Kidney epithelial cell (primary cell): ENCODE results near the gene UROC1. TPM values are rescaled to one million over a fixed set of nuclear protein-coding genes. Genes with fewer than 3 reads are reported as not detected.

Experiments
- DNase-seq: peaks from one replicate; pipeline ENCODE4 v3.0.0-alpha.2; 2010; ENCODE audit warnings: low read depth
- H3K27me3 ChIP-seq: 2 replicates; pipeline ENCODE4 v1.6.0; 2011; ENCODE audit warnings: low read length; ENCODE audit not compliant: control insufficient read depth, insufficient read depth
- H3K36me3 ChIP-seq: 2 replicates; pipeline ENCODE4 v1.5.1; 2011; ENCODE audit warnings: low read length; ENCODE audit not compliant: control insufficient read depth, insufficient read depth
- H3K4me3 ChIP-seq: 2 replicates; pipeline ENCODE4 v1.5.1; 2011; ENCODE audit warnings: low read depth, mild to moderate bottlenecking, control low read depth, low read length
- total RNA-seq: library from RNA; depleted of rRNA; stranded (reverse); fragments of >200 nt; gene quantifications from 2 replicates; pipeline ENCODE4 v1.2.3, GENCODE V29; 2015
- TF ChIP-seq, protein P1 (sequence below): IDR thresholded peaks from 2 replicates; pipeline ENCODE4 v1.5.1; 2011; ENCODE audit warnings: mild to moderate bottlenecking, moderate library complexity, low read length, control low read depth, inconsistent platforms; ENCODE audit not compliant: insufficient read depth, poor library complexity, severe bottlenecking

UROC1 gene
- total RNA-seq, 1 donor from 2014 or later: not detected

GRCh38 chr3:126529585-126530170, 12.1 kb upstream of the UROC1 start:
- Histone ChIP-seq H3K4me3 (no peak overlapping the region), H3K36me3 (no peaks in the 10 kb centered on the region), H3K27me3 (peaks cover 26% of the 10 kb centered on the region)
- DNase-seq: no peak
- TF ChIP-seq, protein P1, sequence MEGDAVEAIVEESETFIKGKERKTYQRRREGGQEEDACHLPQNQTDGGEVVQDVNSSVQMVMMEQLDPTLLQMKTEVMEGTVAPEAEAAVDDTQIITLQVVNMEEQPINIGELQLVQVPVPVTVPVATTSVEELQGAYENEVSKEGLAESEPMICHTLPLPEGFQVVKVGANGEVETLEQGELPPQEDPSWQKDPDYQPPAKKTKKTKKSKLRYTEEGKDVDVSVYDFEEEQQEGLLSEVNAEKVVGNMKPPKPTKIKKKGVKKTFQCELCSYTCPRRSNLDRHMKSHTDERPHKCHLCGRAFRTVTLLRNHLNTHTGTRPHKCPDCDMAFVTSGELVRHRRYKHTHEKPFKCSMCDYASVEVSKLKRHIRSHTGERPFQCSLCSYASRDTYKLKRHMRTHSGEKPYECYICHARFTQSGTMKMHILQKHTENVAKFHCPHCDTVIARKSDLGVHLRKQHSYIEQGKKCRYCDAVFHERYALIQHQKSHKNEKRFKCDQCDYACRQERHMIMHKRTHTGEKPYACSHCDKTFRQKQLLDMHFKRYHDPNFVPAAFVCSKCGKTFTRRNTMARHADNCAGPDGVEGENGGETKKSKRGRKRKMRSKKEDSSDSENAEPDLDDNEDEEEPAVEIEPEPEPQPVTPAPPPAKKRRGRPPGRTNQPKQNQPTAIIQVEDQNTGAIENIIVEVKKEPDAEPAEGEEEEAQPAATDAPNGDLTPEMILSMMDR: no peak

- TF ChIP-seq, protein P1: peak; percentile 26
- DNase-seq: peak; percentile 48
- no peak overlapping the region for H3K4me3 ChIP-seq
- no peaks in the 10 kb centered on the region for H3K36me3 ChIP-seq
- peaks cover 26% of the 10 kb centered on the region for H3K27me3 ChIP-seq
These were observed 11.4 kb upstream of the UROC1 start for GRCh38 chr3:126528800-126529541.

DNA sequence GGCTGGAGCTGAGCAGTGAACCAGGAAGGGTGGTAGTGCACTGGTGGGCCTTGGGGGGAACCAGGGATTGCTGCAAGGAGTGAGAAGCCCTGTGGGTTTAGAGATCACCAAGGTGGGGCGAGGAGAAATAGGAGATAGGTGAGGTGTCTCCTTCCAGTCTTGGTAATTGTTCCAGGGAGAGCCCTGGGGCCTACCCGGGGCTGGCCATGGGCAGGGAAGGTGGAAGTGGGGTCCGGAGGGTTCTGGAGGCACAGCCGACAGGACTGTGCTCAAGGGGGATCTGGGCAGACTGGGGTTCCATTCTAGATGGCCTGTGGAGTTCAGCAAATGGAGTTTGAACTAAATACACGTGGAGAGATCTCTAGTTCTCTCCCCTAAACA, 10.8 kb upstream of the UROC1 start:
- no peak overlapping the region for H3K4me3 ChIP-seq
- no peak for DNase-seq
- peaks cover 32% of the 10 kb centered on the region for H3K27me3 ChIP-seq
- TF ChIP-seq, protein P1: no peak
- no peaks in the 10 kb centered on the region for H3K36me3 ChIP-seq

DNA sequence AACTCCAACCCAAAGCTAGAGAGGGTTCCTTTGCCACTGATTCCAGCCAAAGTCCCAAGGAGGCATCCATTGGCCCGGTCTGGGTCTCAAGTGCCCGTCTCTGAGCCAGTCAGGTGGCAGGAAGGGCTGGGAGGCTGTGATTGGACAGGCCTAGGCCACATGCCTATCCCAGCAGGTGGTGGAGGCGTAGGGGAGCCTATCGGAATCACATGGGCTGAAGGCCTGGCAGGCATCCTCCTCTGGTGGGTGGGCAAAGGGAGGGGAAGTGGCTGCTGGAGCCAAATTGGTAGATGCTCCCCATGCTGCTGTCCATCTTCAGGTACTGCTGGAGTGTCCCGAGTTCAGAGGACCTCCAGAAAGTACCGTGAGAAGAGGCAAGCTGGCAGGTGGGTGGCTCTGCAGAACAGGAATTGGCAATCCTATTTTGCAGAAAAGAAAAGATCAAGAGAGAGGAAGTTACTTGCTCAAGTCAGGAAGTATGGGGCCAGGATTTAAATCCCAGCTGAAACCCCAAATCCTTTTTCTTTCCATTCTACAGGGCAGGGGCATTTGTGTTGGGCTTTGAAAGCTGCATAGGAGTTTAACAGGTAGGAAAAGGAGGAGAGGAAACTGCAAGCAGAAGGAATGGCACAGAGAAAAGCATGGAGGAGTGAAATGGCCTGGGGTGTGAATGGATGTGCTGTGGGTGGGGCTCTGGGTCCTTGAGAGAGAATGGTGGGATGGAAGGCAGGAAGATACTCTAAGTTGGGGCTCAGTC, 10.1 kb upstream of the UROC1 start:
- Histone ChIP-seq H3K36me3 (no peaks in the 10 kb centered on the region), H3K27me3 (peaks cover 38% of the 10 kb centered on the region), H3K4me3 (no peak overlapping the region)
- TF ChIP-seq, protein P1: no peak
- DNase-seq: no peak

DNA sequence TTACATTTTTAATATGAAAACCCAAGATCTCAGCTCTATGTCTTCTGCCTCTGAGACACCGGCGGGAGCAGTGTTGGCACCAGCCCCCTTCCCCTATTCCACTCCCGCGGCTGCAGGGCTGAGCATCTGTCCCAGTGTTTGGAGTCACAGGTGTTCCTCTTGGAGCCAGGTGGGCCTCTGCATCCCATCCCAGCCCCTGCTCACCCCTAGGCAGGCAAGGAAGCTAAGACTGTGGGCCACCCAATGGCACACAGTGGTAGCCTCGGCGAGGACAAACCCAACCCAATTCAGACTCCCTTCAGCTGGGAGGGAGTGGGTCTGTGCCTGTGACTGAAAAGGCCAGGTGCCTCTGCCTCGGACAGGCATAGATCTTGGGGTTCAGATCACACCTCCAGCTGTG, 9.4 kb upstream of the UROC1 start:
- DNase-seq: no peak
- Histone ChIP-seq H3K36me3 (no peaks in the 10 kb centered on the region), H3K4me3 (no peak overlapping the region), H3K27me3 (peaks cover 40% of the 10 kb centered on the region)
- TF ChIP-seq, protein P1: no peak
